CD4-positive, alpha-beta T cell treated with Interleukin-15 for 4 hours (primary cell): ENCODE data around the gene HADHA.

ENCODE experiments used
- DNase-seq: peaks from one replicate; pipeline ENCODE4 v3.0.0-alpha.2; 2020; ENCODE audit warnings: low spot score

Gene HADHA

DNA sequence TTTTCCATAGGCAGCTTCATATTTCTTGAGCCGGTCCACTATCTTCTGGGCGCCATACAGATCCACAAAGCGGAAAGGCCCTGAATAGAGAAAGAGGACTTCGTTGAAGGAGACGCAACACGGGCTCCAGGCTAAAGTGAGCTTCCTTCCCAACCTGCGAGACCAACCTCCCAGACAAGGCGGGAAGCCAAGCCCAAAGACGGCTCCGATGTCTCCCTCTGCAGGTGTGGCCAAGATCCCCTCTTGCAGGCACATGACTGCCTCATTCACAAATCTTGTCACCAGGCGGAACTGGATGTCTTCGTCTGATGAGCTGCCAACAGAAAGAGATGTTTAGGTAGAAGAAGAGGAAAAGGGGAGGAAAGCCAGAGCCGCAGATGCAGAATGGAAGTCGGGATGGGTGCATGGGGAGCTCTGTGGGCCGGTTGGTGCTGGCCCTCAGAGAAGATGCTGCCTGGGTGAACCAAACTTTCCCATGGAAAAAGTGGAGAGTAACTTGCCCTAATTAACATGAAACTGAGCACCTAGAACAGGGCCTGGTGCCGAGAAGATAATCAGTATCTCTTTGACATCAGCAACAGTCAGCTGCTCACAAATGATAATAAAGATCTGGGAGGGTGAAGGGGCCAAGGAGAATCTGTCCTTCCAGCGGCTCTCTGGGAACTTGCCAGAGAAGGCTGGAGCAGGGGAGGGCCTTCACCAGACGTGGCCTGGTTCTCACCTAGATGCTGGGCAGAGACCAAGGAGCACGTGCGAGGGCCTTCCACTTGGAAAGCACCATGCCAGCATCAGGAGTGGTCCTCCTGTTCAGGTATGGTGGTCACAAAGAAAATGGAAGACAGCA lies 52.9 kb downstream of the HADHA start:
- DNase-seq: no peak

DNA sequence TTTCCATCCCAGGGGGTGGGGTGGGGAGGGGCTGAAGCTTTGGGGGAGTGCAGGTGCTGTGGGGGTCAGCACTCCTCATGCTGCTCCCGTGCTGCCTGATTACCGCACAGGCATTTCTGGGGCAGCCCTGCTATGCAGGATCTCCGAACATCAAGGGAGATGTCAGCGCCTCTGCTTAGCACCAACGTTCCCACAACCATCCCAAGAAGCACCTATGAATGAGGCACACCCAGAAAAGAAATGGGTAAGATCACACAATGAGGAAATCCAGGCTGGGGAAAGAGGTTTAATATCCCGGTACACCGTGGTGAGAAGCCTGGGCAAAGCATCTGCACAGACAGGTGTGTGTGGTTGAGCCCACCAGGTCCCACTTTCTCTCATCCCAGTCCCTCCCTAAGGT lies 54.1 kb downstream of the HADHA start:
- no peak for DNase-seq

DNA sequence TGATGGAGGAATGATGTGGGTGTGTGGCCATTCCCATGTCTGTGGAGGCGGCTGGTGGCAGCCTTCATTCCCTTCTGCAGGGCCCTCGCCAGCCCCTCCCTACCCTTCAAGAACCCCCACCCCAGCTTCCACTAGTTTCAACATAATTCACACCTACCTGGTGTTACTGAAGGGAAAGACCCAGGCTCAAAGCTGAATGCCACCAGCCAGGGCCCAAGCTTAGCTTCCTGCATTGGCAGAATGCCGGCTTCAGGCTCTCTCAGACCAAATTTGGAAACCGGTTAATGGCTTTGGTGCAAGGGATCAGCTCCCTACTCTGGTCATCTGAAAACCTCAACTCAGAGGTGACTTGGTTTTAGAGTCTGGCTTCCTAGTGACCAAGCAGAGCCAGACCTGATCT lies 54.7 kb downstream of the HADHA start:
- no peak for DNase-seq

DNA sequence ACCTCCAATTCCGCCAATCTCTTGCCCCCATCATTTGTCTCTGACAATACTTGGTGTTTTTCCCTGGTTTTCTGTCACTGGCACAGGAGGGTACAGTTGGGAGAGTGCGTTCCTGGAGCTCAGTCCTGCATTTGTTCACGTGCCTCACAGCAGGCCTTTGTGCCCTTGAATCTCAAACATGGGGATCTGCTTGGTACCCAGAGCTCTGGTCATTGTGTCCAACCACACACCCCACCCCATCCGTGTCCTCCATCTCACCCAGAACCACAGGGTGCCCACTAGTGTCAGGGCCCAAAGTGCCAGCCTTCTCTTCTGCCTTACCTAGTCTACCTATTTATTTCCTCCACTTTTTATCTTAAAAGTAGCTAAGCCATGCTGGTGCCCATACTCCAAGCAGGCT lies 55.3 kb downstream of the HADHA start:
- DNase-seq: no peak

DNA sequence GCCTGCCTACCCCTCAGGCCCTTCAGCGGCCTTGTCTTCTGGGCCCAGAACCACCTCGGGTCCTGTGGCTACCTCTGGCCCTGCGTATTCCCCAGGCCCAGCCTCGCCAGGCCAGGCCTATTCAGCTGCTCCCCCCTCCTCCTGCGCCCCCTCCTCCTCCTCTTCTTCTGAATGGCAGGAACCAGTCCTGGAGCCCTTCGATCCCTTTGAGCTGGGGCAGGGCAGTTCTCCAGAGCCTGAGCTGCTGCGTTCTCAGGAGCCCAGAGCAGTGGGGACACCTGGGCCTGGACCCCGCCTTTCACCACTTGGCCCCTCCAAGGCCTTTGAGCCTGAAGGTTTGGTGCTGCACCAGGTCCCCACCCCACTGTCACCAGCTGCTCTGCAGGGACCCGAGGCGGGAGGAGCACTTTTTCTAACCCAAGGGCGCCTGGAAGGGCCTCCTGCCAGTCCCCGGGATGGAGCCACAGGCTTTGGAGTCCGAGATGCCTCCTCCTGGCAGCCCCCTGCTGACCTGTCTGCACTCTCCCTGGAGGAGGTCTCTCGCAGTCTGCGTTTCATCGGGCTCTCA lies 56.8 kb downstream of the HADHA start:
- DNase-seq: no peak

DNA sequence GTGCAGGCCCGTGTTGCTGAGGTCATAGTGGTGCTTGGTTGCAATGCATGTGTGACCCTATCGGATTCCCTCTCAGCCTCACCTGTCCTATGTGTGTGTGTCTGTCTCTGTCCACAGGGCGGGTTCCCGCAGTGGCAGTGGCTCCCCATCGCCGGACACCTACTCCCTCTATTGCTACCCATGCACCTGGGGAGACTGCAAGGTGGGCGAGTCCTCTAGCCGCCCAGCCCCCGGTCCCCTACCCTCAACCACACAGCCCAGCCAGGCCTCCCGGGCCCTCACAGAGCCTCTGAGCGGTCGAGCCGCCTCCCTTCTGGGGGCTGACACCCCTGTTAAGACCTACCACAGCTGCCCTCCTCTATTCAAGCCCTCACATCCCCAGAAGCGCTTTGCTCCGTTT lies 57.3 kb downstream of the HADHA start:
- no peak for DNase-seq

DNA sequence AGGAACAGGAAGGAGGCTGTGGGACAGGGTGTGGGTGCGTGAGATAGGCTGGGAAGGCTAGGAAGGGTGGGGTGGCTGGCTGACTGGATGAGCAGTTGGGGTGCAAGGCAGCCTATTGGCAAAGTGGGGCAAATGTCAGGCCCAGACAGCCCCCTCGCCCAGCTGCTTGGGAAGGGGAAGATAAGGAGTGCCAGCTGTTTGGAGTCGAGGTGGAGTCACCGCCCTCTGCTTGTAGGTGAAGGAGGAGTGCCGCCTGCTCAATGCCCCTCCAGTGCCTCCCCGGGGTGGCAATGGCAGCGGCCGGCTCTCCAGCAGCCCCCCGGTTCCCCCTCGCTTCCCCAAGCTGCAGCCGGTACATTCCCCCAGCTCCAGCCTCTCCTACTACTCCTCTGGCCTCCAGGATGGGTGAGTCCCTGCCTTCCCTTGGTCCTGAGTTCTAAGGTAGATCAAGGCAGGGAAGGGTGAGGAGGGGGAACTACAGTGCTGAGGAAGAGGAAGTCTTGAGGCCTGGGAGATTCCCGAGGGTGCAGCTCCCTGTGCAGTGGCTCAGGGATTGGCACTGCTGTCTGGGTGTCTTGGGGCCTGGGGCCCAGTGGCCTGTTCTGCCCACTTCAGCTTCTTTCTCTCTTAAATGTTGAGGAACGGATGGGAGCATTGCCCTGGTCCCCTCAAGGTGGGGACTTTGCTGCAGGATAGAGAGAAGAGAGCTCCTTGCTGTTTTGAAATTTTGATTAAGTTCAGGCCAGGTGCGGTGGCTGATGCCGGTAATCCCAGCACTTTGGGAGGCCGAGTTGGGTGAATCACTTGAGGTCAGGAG lies 58.3 kb downstream of the HADHA start:
- DNase-seq: no peak

DNA sequence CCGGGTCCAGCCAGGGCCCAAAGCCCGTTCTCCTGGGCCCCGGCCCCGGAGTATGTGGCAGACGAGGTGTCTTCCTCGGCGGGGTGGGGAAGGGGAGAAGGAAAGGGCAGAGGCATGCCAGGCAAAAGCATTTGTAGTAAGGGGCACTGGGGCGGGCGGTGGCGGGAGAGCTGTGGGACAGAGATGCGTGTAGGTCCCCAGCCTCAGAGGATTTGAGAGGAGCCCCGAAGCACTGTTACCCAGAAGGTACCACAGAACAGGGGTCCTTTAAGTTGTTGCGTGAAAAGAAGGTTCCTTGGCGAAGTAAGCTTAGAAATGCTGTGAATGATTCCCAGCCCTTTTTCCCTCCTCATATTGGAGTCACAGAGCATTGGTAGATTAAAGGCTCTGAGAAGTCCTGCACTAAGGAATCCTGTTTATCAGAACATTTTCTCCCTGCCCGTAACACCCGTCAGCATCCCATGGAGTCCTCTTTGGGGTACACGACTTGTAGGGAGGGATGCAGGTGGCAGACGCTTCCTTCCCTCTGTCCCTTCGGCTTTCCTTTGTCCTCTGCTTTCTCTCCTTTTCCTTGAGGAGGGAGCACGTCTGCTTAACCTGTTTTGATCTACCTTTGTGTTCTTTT lies 59.0 kb downstream of the HADHA start:
- DNase-seq: no peak

DNA sequence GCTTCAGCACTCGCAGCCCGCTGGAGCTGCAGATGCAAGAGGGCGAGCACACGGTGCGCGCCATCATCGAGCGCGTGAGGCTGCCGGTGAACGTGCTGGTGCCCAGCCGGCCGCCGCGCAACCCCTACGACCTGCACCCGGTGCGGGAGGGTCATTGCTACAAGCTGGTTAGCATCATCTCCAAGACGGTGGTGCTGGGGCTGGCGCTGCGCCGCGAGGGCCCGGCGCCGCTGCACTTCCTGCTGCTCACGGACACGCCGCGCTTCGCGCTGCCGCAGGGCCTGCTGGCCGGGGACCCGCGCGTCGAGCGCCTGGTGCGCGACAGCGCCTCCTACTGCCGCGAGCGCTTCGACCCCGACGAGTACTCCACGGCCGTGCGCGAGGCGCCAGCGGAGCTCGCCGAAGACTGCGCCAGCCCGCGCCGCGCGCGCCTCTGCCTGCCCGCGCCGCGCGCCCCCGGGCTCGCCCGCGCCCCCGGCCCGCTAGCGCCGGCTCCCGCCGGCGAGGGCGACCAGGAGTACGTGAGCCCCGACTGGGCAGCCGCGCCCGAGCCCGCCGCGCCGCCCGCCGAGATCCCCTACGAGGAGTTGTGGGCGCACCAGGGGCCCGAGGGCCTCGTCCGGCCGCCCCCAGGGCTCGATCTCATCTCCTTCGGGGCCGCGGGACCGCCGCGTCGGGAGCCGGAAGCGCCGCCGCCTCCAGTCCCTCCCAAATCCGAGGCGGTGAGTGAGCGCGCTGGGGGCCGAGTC lies 59.7 kb downstream of the HADHA start:
- peak; percentile 87 for DNase-seq

DNA sequence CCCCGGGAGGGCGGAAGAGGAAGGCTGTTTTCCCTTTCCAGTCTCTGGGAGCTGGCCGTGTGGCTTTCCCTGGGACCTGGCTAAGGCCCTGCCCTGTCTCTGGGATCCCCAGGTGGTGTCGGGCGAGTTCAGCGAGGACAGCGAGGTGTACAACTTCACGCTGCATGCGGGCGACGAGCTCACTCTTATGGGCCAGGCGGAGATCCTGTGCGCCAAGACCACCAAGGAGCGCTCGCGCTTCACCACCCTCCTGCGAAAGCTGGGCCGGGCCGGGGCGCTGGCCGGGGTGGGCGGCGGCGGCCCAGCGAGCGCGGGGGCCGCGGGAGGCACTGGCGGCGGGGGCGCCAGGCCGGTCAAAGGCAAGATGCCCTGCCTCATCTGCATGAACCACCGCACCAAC lies 60.3 kb downstream of the HADHA start:
- DNase-seq: no peak

DNA sequence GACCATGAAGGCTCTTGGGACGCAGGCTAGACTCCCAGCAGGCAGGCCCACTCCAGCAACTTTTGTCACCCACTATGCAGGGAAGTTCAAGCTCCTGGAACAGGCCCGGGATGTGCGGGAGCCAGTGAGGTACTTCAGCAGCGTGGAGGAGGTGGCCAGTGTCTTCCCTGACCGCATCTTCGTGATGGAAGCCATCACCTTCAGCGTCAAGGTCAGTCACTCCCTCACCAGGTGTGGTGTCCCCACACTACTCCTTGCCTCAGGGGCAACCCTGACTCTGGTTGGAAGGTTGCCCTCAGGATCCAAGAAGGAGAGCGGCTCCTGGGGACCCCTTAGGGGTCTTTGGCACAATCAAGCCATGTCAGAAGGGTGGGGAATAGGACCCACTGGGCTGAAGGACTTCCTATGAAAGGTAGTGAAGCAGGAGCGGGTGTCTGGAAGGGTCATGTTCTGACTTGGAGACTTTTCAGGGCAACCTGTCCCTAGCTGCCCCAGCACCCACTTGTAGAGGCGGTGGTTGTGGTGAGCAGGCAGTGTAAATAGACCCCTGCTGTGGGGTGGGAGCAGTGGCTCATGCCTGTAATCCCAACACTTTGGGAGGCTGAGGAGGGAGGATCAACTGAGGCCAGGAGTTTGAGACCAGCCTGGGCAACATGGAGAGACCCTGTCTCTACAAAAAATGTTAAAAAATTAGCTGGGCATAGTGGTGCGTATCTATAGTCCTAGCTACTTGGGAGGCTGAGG lies 61.4 kb downstream of the HADHA start:
- no peak for DNase-seq

DNA sequence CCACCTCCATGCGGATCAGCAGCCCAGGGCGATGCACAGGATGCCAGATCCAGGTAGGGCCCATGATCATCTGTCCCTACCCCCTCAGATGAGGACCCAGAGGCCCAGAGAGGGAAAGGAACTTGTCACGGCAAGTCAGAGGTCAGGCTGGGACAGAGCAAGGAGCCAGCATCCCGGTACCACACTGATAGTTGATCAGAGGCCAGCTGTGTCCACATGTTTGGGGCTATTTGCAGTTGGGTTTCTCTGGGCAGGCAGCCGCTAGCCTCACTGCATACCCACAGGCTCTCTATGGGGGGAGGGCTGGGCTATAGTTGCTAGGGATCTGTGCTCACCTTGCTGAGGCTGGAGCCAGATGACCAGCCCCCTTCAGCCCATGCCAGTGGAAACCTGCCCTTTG lies 62.0 kb downstream of the HADHA start:
- no peak for DNase-seq

DNA sequence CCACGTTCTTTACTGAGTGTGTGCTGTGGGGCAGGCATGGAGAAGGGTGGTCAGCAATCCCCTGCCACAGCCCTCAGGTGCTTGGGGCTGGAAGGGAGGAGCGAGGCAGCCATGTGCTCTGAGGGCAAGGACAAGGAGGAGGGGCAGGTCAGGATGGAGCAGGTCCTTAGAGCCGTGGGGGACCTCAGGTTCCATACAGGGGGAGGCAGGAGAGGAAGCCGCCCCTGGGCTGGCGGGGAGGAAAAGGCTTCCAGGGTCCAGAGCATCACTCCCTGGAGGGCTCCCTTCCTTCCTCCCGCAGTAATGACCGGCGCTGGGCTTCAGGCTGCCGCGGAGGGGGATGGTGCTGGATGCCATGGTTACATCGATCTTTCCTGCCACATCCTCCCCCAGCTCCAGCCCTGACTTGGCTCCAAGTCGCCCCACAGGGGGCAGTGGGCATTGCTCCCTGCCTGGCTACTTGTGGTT lies 65.0 kb downstream of the HADHA start:
- no peak for DNase-seq

DNA sequence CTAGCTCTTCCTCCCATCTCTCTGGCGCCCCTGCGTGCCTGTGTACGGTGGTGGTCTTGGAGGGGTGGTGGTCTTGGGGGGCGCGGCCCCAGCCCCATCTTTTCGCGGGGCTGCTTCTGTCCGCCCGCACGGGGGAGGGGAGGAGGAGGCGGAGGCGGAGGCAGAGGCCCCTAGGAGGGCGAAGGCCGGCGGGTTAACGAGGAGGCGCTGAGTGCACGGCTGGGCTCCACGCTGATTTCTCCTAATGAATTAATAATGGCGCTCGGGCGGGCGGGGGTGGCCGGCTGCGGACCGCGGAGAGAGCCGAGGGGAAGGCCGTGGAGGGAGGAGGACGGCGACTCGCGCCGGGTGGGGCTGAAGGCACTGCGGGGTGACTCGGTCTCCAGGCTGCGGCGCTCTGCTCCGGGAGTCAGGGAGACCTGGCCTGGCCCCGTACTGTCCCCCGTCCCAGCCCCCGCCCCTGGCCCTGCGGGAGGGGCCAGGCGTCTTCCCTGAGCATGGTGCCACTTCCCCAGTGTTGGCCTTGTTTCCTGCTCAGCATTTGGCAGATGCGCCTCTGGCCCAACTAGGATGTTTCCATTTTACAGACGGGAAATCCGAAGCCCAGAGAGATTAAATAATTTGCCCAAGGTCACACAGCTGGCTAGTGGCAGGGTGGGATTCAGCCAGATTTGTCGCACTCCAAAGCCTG lies 65.5 kb downstream of the HADHA start:
- no peak for DNase-seq

DNA sequence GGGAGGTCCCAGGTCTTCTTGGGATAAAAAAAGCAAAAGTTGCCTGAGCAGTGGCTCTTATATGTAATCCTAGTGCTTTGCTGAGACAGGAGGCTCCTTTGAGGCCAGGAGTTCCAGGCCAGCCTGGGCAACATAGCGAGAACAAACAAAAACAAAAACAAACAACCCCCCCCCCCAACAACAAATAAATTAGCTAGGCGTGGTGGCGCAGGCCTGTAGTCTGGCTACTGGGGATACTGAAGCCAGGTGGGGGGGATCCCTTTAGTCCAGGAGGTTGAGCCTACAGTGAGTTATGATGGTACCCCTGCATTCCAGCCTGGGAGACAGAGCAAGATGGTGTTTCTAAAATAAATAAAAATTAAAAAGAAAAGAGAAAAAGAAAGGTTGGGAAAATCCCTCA lies 66.2 kb downstream of the HADHA start:
- no peak for DNase-seq

DNA sequence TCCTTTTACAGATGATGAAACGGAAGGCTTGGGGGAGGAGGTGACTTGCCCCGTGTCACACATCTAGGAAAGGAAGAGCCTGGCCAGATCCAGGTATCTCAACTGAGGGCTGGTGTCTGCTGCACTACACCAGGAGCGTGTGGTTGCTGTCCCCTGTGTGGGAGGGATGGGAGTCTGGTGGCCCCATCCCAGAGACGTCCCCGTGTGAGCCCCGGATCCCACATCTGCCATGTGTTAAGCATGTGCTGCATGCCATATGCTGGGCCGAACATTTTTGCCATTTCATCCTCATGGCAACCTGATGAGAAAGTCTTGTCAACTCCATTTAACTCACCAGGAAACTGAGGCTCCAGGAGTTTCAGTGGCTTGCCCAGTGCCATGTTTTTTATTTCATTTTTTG lies 67.3 kb downstream of the HADHA start:
- DNase-seq: no peak

DNA sequence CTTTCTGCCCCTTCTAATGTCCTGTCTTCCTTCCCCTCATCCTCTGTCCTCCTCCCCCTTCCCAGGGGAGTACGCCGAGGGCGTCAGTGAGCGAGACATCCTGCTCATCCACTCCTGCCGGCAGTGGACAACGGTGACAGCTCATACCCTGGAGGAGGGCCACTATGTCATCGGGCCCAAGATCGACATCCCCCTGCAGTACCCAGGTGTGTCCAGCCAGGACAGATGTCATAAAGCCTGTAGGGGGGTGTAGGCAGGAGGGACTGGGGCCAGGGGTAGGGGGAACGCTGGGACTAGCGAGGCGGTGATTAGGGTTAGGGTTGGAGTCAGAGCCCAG lies 68.2 kb downstream of the HADHA start:
- no peak for DNase-seq

DNA sequence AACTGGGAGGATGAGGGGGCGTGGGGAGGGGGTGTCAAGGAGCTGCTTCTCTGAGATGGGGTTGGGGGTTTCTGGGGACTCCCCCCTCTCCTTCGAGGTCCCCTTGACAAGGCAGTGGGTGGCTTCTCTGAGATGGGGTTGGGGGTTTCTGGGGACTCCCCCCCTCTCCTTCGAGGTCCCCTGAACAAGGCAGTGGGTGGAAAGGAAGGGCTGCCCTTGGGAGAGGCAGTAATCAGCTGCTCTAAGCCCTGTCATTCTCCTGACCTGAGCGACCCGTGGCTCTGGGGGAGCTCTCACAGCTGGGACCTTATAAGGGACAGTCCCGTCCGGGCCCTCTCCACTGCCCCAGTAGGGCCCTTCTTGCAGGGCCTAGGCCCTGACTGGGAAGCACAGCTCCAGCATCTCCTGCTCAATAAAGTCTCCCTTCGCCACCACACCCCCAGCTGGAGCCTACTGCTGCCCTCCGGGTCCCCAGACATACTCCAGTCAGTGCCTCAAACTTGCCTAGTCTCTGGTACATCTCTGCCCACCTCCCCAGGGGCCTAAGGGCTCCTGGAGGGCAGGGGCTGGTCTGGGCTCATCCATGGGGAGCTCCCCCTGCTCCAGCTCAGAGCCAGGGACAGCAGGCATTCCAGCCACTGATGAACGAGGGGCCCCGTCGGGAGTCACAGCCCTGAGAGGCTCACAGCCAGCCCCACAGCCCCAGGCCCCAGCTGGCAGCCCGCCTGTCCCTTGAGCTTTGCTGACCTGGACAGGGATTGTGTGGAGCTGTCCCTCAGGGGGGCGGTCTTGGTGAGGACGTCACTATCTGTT lies 68.8 kb downstream of the HADHA start:
- DNase-seq: no peak

DNA sequence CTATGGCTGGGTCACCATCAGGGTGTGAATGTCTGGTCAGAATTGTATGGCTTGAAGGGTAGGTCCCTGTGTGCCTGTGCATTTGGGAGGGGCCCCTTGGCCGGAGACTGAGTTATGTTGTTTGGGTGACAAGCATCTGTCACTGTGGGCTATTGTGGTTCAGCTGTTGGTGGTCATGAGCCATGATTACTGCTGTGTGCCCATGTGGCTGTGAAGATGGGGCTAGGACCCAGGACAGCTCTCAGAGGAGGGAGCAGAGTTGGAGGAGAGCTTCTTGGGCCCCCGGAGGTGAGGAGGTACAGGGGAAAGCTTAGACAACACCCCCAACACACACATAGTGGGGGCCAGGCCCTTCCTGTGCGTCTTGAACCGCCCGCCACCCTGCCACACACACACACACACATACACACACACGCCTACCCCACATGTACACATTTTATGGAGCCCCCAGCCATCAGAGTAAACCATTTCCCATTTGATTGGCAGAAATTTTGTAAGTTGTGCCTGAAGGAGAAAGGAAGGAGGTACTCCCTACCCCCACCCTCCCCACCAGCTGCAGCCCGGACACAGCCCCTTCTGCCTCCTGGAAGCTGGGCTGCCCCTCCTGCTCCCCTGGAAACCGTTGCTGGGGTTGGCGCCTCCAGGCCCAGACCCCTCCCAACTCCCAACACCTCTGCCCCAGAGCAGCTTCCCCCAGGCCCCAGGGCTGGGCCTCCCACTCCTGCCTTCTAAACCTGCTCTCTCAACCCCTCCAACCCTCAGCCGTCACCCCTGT lies 69.6 kb downstream of the HADHA start:
- DNase-seq: no peak
